Psoas muscle (tissue), 8 donors: Measurements from ENCODE around the gene SMG6. TPM values are rescaled to one million over a fixed set of nuclear protein-coding genes. Genes with fewer than 3 reads are reported as not detected.

Experiments used
- ATAC-seq, 4 donors: fragments of 200-7000 bp; cut with Tn5 transposase; one replicate each; pipeline ENCODE4 v1.9.1; 2020; ENCODE audit warnings: moderate library complexity in 3 of 4, mild to moderate bottlenecking in 2 of 4
- DNase-seq, 2 donors: peaks; one replicate each; pipeline ENCODE4 v3.0.0-alpha.2; 2020
- H3K27ac ChIP-seq: fragments of 200-600 bp; one replicate; pipeline ENCODE4 v1.8.0; 2022
- H3K27me3 ChIP-seq, 3 donors: fragments of 200-600 bp in 1 of 3; one replicate each; pipeline versions ENCODE4 v1.6.1 to v1.8.0; 2013 to 2022; ENCODE audit warnings: low read length in 2 of 3, mild to moderate bottlenecking in 2 of 3, moderate library complexity in 1 of 3; ENCODE audit not compliant: insufficient read depth in 3 of 3
- H3K36me3 ChIP-seq, 2 donors: fragments of 200-600 bp in 1 of 2; one replicate each; pipeline versions ENCODE4 v1.6.1 to v1.8.0; 2013 to 2022; ENCODE audit warnings: low read depth in 1 of 2, mild to moderate bottlenecking in 1 of 2, moderate library complexity in 1 of 2; ENCODE audit not compliant: insufficient read depth in 1 of 2
- H3K4me1 ChIP-seq: fragments of 200-600 bp; one replicate; pipeline ENCODE4 v1.8.0; 2022
- H3K4me3 ChIP-seq: fragments of 200-600 bp; one replicate; pipeline ENCODE4 v1.8.0; 2022; ENCODE audit warnings: mild to moderate bottlenecking
- H3K9me3 ChIP-seq: fragments of 200-600 bp; one replicate; pipeline ENCODE4 v1.8.0; 2022
- CTCF ChIP-seq: fragments of 200-600 bp; IDR thresholded peaks from one replicate; pipeline ENCODE4 v1.8.0; 2022; ENCODE audit warnings: antibody characterized with exemption
- WGBS, 3 donors: extraction: QIAGEN DNeasy Blood & Tissue Kit; methylation state at CpG; one replicate each; pipeline versions ENCODE4 v1.1.6 to v1.1.7; 2013; 5-methylcytosine and 5-hydroxymethylcytosine counted together
- intact Hi-C, 2 donors: fragments of 100-400 bp; cut with DNase I; formaldehyde crosslinking; loops; one replicate each; pipeline versions ENCODE4 v1.11.0 to v1.14.2; 2022
- polyA plus RNA-seq, 3 donors: library from polyadenylated mRNA; stranded (reverse); fragments of 200-250 nt; gene quantifications; one replicate each; pipeline ENCODE4 v1.2.3, GENCODE V29; 2013
- total RNA-seq, 4 donors: library from RNA; stranded (reverse); fragmentation: NEBNext Ultra II Directional in 2 of 4; extraction: Animal tissue kit (Norgen Biotek cat#: 25700) in 2 of 4; gene quantifications; one replicate each; pipeline versions ENCODE4 v1.2.1 to v1.2.4, GENCODE V29; 2021 to 2023
- donor health status: healthy with polysubstance abuse.
- donor health status: DM: no; HTN: no; CAD: no; lungs with moderate emphysema.
- donor health status: Bipolar disorder and iron deficiency.
- donor health status: healthy.
- donor health status: DM: yes; HTN: yes; CAD: no.
- donor health status: DM: no; HTN: no; CAD: no.
- donor health status: DM: no; HTN: no; CAD: no.
- donor health status: DM: yes; HTN: yes; CAD: no.

Gene SMG6
- total and polyA plus RNA-seq, 7 donors, result 9.4 to 24.1 (median 16.3) TPM

- Histone ChIP-seq H3K36me3 (peaks cover 2 to 25% of the 10 kb centered on the region in 2 donors), H3K27ac (no peak overlapping the region), H3K4me1 (peaks cover 7% of the 10 kb centered on the region), H3K4me3 (no peak overlapping the region), H3K27me3 (no peaks in the 10 kb centered on the region), H3K9me3 (no peaks in the 10 kb centered on the region)
- no peak for ATAC-seq
- TF ChIP-seq CTCF, result no peak
- WGBS, 3 donors, result 89 to 92% (median 92%) methylated on average over 8 of the region's 8 CpGs
- no peak for DNase-seq
- intact Hi-C loops, result no loop called here
Observed at GRCh38 chr17:2156666-2157065, 146.9 kb downstream of the SMG6 start.

GRCh38 chr17:2155573-2155972 is 148.0 kb downstream of the SMG6 start:
- no peak for TF ChIP-seq CTCF
- intact Hi-C loops, result no loop called here

GRCh38 chr17:2151358-2152033 is 152.1 kb downstream of the SMG6 start:
- H3K27ac ChIP-seq, result no peak overlapping the region
- ATAC-seq (no peak), DNase-seq (no peak)
- H3K4me1 ChIP-seq, result peaks cover 1% of the 10 kb centered on the region
- no peak for TF ChIP-seq CTCF
- no peak overlapping the region for H3K4me3 ChIP-seq
- WGBS, 3 donors, result 55 to 64% (median 58%) methylated on average over 6 of the region's 6 CpGs
- intact Hi-C loops, result no loop called here
- no peaks in the 10 kb centered on the region for H3K27me3 ChIP-seq
- H3K36me3 ChIP-seq, result peaks cover 2 to 27% of the 10 kb centered on the region in 2 donors
- no peaks in the 10 kb centered on the region for H3K9me3 ChIP-seq

More at GRCh38 chr17:2155573-2155972, 148.0 kb downstream of the SMG6 start:
- WGBS, 3 donors, result 88 to 91% (median 89%) methylated on average over 4 of the region's 4 CpGs
- H3K4me1 ChIP-seq, result peaks cover 7% of the 10 kb centered on the region
- ATAC-seq, result no peak
- H3K36me3 ChIP-seq, result peaks cover 2 to 24% of the 10 kb centered on the region in 2 donors
- no peaks in the 10 kb centered on the region for H3K9me3 ChIP-seq
- H3K4me3 ChIP-seq, result no peak overlapping the region
- no peak for DNase-seq
- H3K27ac ChIP-seq, result no peak overlapping the region
- no peaks in the 10 kb centered on the region for H3K27me3 ChIP-seq

GRCh38 chr17:2150806-2151205 is 152.8 kb downstream of the SMG6 start:
- Histone ChIP-seq H3K27ac (no peak overlapping the region), H3K27me3 (no peaks in the 10 kb centered on the region), H3K9me3 (no peaks in the 10 kb centered on the region), H3K4me3 (no peak overlapping the region), H3K4me1 (no peaks in the 10 kb centered on the region), H3K36me3 (peaks cover 2 to 23% of the 10 kb centered on the region in 2 donors)
- TF ChIP-seq CTCF, result no peak
- WGBS, 3 donors, result 57 to 66% (median 61%) methylated on average over 6 of the region's 6 CpGs
- DNase-seq, result no peak
- intact Hi-C loops, result no loop called here
- no peak for ATAC-seq

GRCh38 chr17:2149934-2150333 is 153.7 kb downstream of the SMG6 start:
- DNase-seq (no peak), ATAC-seq (no peak)
- intact Hi-C loops, result no loop called here
- Histone ChIP-seq H3K4me1 (no peaks in the 10 kb centered on the region), H3K27me3 (no peaks in the 10 kb centered on the region), H3K36me3 (peaks cover 2 to 16% of the 10 kb centered on the region in 2 donors), H3K9me3 (no peaks in the 10 kb centered on the region), H3K27ac (no peak overlapping the region), H3K4me3 (no peak overlapping the region)
- TF ChIP-seq CTCF, result no peak
- 87 to 93% (median 93%) methylated on average over 10 of the region's 10 CpGs for WGBS, 3 donors
